NCI-H2196 (cell line): Measurements from ENCODE around the gene FANCD2OS.
"Not testable (repeated sequence)": the region's sequence is repeated elsewhere in the genome, so short reads cannot be mapped to it uniquely, and the experiment has no call there.

Experiments
- DNase-seq: peaks from one replicate; lab custom pipeline; 2025; ENCODE audit not compliant: unreplicated experiment; lab: John Stamatoyannopoulos, UW

FANCD2OS gene

GRCh38 chr3:10108091-10108490, at the start of gene FANCD2OS:
FANCD2OS (minus strand) TSS chr3:10108255; CDS start chr3:10104774, 3,481 bp downstream.
- no peak for DNase-seq

GRCh38 chr3:10157031-10157430, 49.0 kb upstream of the FANCD2OS start:
- no peak for DNase-seq

GRCh38 chr3:10155658-10156057, 47.6 kb upstream of the FANCD2OS start:
- DNase-seq = no peak

- DNase-seq = no peak
Observed at GRCh38 chr3:10155123-10155472, 47.0 kb upstream of the FANCD2OS start.

GRCh38 chr3:10154335-10155122, 46.5 kb upstream of the FANCD2OS start:
- no peak for DNase-seq

- no peak for DNase-seq
Observed at GRCh38 chr3:10150987-10151386, 42.9 kb upstream of the FANCD2OS start.

GRCh38 chr3:10149226-10149625, 41.2 kb upstream of the FANCD2OS start:
- DNase-seq = no peak

GRCh38 chr3:10145685-10146084, 37.6 kb upstream of the FANCD2OS start:
- DNase-seq = no peak

- DNase-seq = no peak
Observed at GRCh38 chr3:10142707-10143560, 34.9 kb upstream of the FANCD2OS start.

- DNase-seq = no peak
Observed at GRCh38 chr3:10140996-10141546, 33.0 kb upstream of the FANCD2OS start.

GRCh38 chr3:10137178-10137577, 29.1 kb upstream of the FANCD2OS start:
- no peak for DNase-seq

GRCh38 chr3:10136426-10137005, 28.5 kb upstream of the FANCD2OS start:
- DNase-seq = no peak

- DNase-seq = not testable (repeated sequence)
Observed at GRCh38 chr3:10135872-10136271, 27.8 kb upstream of the FANCD2OS start.

GRCh38 chr3:10122724-10123123, 14.7 kb upstream of the FANCD2OS start:
- no peak for DNase-seq

- DNase-seq = no peak
Observed at GRCh38 chr3:10121064-10121463, 13.0 kb upstream of the FANCD2OS start.

- no peak for DNase-seq
Observed at GRCh38 chr3:10119376-10119775, 11.3 kb upstream of the FANCD2OS start.

GRCh38 chr3:10116928-10117327, 8.9 kb upstream of the FANCD2OS start:
- DNase-seq = no peak

- DNase-seq = no peak
Observed at GRCh38 chr3:10116138-10116460, 8.0 kb upstream of the FANCD2OS start.

GRCh38 chr3:10115326-10116137, 7.5 kb upstream of the FANCD2OS start, which contains the start of gene BRK1:
BRK1 (plus strand) TSS chr3:10115675; CDS start chr3:10115702, 27 bp downstream.
- peak; percentile 81 for DNase-seq

GRCh38 chr3:10106919-10107318, 1.1 kb downstream of the FANCD2OS start:
- DNase-seq = no peak

GRCh38 chr3:10099041-10099440, 9.0 kb downstream of the FANCD2OS start:
- DNase-seq = no peak
